Measurements from ENCODE around the gene KRTAP5-1.
"Not testable (repeated sequence)": the region's sequence is repeated elsewhere in the genome, so short reads cannot be mapped to it uniquely, and the experiment has no call there.

Gene KRTAP5-1, protein sequence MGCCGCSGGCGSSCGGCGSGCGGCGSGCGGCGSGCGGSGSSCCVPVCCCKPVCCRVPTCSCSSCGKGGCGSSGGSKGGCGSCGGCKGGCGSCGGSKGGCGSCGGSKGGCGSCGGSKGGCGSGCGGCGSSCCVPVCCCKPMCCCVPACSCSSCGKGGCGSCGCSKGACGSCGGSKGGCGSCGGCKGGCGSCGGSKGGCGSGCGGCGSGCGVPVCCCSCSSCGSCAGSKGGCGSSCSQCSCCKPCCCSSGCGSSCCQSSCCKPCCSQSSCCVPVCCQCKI
- total RNA-seq = 0 reads per million in 2 donors

DNA sequence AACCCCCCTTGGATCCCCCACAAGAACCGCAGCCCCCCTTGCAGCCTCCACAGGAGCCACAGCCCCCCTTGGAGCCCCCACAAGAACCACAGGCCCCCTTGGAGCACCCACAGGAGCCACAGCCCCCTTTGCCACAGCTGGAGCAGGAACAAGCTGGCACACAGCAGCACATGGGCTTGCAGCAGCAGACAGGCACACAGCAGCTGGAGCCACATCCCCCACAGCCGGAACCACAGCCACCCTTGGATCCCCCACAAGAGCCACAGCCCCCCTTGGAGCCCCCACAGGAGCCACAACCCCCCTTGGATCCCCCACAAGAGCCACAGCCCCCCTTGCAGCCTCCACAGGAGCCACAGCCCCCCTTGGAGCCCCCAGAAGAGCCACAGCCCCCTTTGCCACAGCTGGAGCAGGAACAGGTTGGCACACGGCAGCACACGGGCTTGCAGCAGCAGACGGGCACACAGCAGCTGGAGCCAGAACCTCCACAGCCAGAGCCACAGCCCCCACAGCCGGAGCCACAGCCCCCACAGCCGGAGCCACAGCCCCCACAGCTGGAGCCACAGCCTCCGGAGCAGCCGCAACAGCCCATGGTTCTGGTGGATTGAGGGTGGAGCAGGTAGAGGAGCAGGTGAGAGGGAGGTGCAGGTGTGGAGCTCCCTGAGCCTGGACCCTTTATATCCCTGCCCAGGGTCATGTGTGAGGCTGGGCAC lies at the start of gene KRTAP5-1:
TSS of gene KRTAP5-1 (minus strand) at position 623 of the 710 bp plus-strand sequence. CDS start at position 589, 34 bp downstream.
- DNase-seq = not testable (repeated sequence)

DNA sequence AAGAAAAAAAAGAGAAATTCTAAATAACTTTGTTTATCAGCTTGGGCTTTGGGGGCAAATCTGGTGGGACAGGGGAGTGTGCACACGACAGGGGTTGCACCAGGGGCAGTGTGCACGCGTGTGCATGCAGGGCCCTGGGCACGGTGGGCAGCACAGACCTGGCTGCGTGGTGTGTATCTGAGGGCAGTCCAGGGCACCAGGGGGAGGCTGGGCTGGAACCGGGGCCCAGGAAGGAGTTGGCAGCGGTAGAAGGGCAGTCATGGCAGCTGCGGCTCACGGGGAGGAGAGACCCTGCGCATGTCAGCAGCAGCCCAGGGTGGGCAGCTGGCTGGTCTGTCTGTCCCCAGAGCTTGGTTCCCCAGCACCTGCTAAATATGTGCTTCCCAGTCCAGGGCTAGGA lies 48.8 kb upstream of the KRTAP5-1 start:
- no peak for DNase-seq

DNA sequence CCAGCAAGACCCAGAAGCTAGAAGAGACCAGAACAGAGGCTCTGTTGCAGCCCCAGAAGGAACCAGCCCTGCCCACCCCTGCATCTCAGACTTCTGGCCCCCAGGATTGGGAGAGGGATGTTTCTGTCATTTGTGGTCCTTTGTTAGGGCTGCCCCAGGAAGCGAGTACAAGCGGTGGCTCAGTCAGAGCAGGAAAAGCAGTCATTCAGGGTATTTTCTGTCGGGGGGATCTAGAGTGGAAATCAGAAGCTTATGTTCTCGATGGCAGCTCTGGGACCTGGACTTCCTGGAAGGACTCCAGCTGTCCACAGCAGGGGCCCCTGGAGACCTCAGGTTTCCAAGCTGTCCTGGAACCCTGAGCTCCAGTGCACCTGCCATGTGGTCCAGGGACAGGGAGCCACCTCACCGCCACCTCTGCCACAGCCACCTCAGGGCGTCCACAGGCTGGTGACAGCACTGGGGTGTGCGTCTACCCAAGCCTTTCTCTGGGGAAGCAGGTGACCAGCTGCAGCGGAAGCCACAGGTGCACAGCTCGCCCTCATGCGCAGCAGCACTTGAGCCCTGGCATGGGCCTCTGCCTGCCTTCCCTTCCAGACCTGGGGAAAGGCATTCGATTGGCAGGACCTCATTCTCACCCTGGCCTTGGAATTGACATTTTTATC lies 47.1 kb upstream of the KRTAP5-1 start:
- DNase-seq = no peak

DNA sequence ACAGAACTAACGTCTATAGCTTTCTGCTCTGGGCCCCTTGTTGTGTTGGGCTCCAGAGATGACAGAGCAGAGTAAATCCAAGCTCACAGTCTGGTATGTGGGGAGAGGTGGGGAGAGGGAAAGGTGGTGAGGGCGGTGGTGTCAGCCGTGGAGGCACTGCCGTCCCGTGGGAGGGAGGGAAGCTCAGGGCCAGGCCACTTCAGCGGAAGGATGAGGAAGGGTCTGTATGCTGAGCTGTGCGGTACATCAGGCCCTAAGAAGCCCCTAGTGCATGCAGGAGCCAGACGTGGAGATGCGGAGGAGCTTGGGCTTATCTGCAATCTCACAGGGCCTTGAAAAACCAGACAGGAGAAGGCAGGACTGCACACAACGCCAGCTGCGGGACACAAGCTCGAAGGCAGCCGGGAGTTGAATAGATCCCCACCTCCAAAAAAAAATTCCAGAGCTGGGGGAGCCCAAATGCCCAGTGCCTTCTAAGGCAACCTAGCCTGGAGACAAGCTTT lies 46.0 kb upstream of the KRTAP5-1 start:
- no peak for DNase-seq

DNA sequence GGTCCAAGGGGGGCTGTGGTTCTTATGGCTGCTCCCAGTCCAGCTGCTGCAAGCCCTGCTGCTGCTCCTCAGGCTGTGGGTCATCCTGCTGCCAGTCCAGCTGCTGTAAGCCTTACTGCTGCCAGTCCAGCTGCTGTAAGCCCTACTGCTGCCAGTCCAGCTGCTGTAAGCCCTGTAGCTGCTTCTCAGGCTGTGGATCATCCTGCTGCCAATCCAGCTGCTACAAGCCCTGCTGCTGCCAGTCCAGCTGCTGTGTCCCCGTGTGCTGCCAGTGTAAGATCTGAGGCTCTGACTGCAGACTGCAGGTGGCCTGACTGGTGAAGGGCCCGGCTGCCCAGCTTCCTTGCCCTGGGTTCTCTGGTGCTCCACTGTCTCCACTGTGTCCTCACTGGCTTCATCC lies 45.2 kb upstream of the KRTAP5-1 start:
- DNase-seq = no peak

DNA sequence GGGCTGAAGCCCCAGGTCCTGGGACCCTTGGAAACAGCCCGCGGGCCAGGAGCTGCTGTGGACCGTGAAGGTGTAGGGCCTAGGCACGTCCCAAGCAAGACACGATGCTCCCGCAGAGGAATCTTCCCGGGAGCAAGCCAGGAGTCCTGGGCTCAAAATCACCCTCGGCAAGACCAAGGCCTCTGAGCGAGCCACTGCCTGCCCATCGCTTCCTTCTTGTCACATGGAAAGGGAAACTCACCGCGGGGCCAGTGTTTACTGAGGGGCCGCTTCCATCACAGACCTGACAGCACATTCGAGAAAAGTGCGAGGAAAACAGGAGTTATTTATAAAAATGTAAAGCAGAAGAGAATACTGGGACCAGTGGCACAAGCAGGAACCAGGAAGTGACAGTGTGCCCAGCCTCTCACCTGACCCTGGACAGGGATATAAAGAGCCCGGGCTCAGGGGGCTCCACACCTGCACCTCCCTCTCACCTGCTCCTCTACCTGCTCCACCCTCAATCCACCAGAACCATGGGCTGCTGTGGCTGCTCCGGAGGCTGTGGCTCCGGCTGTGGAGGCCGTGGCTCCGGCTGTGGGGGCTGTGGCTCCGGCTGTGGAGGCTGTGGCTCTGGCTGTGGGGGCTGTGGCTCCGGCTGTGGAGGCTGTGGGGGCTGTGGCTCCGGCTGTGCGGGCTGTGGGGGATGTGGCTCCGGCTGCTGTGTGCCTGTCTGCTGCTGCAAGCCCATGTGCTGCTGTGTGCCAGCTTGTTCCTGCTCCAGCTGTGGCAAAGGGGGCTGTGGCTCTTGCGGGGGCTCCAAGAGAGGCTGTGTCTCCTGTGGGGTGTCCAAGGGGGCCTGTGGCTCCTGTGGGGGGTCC lies 44.5 kb upstream of the KRTAP5-1 start, which contains the start of gene KRTAP5-5:
TSS of gene KRTAP5-5 (plus strand) at position 450 of the 860 bp plus-strand sequence. CDS start at position 516, 66 bp downstream.
- DNase-seq = no peak

DNA sequence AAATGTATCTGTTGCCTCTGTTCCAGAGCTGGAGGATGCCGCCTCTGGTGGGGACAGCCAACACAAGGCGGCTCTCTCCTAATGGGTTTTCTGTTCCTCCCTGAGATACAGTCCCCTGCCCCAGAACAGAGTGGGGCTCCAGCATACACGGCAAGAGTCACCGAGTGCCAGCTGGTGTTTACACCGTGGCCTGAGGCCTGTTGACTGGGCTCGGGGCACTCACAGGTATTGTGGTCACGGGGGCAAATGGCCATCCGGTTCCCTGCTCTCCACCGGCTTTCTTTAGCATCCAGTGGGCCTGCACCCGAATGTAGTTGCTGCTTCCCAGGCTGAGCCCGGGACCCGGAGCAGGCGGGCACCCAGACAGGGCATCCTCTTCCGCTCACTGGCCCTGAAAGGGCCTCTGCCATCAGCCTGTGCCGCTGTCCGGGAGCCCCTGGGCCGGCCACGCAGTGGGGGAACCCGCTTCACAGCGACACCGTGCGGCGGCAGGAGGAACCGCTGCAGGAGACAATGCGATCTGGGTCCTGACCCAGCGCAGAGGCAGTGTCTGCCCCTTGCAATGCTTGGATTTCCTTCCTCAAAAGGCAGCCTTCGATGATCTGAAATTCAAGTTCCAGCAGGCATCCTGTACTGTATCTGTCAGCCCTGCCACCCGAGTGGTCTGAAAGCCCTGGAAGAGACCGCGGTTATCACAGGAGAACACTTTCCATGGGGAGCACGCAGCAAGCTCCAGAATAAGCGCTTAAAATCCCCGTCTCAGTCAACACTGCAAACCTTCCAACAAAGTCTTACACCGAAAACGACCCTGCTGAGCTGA lies 43.6 kb upstream of the KRTAP5-1 start:
- peak; percentile 36 for DNase-seq

DNA sequence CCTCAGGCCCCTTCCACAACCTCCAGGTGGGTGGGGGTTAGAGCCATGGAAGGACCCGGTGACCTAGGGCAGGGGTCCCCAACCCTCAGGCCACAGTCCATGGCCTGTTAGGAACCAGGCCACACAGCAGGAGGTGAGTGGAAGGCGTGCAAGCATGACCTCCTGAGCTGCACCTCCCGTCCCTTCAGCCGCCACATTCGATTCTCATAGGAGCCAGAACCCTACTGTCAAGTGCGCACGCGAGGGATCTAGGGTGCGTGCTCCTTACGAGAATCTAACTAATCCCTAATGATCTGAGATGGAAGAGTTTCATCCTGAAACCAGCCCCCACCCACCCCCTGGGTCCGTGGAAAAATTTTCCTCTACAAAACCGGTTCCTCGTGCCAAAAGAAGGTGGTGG lies 40.5 kb upstream of the KRTAP5-1 start:
- DNase-seq = no peak

DNA sequence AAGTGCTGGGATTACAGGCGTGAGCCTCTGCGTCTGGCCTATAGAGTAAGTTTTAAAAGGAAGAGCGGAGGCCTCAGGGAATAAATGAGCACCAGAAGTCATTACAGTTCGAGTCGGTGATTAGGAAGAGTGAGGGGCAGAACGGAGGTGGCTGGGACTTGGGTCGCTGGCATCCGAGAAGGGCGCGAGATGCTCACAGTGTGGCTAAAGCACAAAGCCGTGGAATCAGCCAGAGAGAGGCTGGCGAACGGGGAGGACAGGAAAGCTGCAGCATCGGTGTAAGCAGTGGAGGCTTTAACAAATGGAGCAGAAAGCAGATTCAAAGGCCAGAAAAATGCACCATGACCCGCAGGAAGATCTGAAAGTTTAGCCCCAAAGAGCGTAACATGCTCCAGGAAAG lies 39.5 kb upstream of the KRTAP5-1 start:
- DNase-seq = no peak

DNA sequence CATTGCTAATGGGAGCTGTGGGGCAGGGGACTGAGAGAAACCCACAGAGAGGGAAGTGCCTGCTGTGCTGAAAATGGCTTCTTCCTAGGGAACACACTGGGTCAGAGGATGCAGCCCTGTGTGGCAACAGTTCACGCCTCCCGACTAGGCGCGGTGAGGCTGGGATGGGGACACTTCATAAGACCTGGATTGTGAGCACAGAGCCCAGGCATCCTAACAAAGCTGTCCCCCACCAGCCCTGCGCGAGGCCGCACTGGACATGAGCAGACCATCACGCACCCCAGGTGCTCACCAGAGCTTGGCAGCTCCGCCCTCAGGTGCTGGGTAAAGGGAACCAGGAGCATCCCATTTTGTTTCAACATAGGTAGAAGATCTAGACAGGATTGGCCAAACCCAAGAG lies 38.6 kb upstream of the KRTAP5-1 start:
- no peak for DNase-seq

DNA sequence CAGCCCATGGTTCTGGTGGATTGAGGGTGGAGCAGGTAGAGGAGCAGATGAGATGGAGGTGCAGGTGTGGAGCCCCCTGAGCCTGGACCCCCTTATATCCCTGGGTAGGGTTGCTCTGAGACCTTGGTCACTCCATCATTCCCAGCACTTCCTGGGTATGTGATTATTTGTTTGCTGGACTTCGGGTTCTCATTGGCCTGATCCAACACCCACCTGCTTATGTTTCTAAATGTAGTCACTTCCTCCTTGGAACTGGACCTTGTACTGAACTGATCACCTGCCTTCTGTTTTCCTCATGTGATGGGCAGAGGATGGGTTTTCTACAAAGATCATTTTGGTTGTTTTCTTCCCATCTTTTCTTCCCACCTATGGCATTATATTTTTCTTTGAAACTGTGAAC lies 37.0 kb upstream of the KRTAP5-1 start, which contains the start of gene KRTAP5-4:
TSS of gene KRTAP5-4 (minus strand) at position 53 of the 400 bp plus-strand sequence. CDS start at position 8, 45 bp downstream.
- no peak for DNase-seq

DNA sequence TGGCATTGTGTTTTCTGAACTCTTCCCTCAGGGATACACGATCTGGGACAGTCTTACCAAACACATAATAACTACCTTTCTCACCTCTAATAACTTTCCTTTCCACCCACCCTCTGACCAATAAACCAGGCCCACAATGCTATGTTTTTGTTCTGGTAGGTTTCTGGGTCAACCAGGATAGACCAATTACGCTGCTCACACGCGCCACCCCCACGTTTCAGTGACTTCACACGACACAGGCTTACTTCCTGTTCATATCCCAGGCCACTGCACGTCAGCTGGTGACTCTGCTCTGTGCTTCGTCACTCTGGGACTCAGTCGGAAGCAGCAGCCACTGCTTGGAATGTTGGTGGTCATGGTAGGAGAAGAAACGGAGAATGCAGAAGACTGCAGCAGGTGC lies 34.4 kb upstream of the KRTAP5-1 start:
- DNase-seq = no peak

DNA sequence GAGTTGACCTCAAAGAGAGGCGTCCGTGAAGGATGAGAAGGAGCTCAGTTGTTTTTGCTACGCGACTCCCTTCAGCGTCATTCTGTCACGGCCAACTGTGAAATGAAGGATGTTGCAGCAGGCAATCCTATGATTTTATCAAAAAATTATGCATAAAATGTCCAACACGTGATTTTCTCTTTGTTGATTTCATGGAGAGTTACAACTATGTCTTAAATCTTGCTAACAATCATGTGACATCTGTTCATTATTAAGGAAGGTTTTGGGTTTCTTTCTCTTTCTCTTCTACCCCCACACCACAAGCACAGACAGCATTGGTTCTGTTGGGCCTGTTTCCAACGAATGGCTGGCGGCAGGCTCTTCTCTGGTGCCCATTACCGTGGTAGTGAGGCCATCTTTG lies 33.1 kb upstream of the KRTAP5-1 start:
- DNase-seq = no peak

DNA sequence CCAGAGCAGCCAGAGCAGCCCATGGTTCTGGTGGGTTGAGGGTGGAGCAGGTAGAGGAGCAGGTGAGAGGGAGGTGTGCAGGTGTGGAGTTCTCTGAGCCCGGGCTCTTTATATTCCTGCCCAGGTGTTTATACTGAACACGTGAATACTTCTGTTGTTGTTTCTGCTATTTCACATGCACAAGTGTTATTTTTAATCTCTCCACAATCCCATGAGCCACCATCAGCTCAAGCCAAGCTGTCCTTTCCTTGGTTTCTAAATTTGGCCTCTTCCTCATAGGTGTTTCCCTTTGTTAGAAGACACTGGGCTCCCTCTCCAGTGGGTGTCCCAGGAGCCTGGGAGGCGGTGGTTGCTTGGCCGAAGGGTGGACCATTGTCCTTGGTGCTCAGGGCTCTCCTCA lies 23.3 kb upstream of the KRTAP5-1 start, which contains the start of gene KRTAP5-3:
TSS of gene KRTAP5-3 (minus strand) at position 101 of the 400 bp plus-strand sequence. CDS start at position 23, 78 bp downstream.
- no peak for DNase-seq

DNA sequence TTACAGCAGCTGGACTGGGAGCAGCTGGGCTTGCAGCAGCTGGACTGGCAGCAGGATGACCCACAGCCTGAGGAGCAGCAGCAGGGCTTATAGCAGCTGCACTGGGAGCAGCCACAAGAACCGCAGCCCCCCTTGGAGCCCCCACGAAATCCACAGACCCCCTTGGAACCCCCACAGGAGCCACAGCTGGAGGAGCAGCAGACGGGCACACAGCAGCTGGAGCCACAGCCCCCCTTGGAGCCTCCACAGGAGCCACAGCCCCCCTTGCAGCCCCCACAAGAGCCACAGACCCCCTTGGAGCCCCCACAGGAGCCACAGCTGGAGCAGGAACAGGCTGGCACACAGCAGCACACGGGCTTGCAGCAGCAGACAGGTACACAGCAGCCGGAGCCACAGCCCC lies 22.8 kb upstream of the KRTAP5-1 start:
- not testable (repeated sequence) for DNase-seq

DNA sequence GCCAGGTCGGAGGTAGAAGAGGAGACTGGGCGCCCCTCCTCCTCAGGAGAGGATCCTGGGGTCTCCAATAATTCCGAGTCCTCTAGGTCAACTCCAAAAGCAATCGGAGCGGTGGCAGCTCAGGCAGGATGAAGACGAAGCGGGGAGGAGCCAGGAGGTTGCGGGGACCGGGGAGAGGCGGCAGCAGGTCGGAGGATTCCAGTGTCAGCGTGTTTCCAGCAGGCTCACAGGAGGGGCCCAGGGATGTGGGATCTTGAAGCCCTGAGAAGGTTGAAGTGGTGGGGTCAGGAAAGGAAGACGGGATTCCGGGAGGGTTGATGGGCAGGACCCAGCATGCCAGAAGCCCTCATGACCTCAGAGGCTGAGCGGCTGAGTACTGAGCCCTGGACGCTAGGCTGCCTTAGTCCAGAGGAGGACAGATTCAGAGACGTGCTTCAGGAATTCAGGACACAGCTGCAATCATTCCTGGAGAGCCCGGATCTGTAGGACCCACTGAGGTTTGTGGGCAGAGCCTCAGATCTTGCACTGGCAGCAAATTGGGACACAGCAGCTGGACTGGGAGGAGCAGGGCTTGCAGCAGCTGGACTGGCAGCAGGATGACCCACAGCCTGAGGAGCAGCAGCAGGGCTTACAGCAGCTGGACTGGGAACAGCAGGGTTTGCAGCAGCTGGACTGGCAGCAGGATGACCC lies 22.2 kb upstream of the KRTAP5-1 start:
- DNase-seq = not testable (repeated sequence)

DNA sequence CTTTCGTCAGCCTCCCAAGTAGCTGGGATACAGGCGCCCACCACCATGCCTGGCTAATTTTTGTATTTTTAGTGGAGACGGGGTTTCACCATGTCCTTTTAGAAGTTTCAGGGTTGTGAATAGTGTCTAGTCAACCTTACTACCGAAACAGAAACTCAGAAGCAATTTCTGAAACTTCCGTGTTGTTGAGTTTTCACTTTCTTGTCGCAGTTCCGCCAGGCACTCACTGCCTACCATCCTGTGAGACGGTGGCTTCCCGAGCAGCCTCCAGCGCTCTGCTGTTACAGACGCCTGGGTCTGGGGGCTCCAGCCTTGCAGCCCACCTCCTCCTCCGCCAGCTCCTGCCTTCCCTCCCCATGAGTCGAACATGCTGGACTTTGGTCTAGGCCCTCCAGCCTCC lies 20.8 kb upstream of the KRTAP5-1 start:
- not testable (repeated sequence) for DNase-seq

DNA sequence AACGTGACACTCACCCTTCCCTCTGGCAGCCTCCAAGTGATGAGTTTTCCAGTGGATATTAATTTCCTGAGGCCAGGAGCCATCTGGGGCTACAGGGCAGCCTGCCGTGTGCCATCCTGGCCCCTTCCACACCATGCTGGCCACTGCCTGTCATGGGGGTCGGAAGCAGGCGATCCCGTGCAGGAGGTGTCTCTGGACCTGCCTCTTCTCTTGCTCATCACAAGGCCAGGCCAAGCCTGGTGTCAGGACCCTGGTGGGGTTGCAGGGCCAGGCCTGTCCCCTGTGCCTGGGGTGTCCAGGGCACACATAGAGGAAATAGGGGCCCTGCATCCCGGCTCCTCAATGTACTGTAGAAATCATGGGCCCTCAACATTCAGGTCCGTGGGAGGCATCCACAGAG lies 19.6 kb upstream of the KRTAP5-1 start:
- DNase-seq = no peak

DNA sequence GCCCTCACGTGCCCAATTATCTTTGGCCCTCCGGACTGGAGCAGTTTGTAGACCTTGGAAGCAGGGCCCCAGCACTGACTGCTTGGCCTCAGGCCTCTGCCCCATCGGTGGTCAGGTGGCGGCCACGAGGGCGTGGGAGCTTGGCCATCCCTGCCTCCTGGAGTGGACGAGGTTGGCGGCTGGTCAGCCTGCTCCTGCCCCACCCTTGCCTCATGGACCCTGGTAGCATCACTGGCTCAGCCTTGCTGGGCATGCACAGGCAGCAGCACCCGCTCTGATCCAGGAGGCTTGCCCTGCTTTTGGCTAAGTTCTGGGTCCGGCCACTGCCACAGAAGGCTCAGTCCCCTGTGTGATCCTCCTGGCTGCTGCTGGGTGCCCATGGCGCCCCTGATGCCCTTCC lies 19.1 kb upstream of the KRTAP5-1 start:
- no peak for DNase-seq

DNA sequence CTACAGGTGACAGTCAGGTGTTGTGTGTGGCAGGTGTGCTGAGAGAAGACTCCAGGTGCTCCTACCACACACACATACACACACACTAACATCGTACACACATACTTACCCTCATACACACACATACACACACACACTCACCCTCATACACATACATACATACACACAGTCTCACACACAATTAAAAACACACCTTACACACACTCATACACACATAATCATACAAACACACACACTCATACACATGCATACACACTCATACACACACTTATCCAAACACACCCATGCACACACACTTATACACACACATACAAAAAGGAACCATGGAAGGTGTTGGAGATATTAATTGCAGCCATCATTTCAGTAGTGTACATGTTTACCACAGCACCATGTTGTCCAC lies 18.5 kb upstream of the KRTAP5-1 start:
- no peak for DNase-seq

DNA sequence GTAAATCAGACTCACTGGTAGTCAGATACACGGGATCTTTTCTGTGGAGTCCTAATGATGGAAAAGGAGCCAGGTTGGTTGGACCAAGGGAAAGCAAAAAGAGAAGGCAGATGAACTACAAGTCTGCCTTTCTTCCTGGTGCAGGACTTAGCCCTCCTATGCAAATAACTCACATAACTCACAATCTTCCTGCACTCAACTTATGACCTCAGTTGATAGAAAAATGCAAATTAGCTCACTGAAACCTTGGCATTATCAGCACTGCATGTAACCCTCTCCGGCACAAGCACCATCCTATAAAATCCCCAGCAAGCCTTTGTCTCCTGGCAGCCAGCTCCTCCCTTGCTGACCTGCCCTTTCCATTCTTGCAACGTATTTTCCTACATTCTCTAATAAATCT lies 16.6 kb upstream of the KRTAP5-1 start:
- DNase-seq = not testable (repeated sequence)

All from activated gamma-delta T cell (primary cell).